NB4 (cell line): Measurements from ENCODE around the gene TRAM2.

ENCODE experiments used
- DNase-seq: peaks from one replicate; pipeline ENCODE4 v3.0.0; 2010; ENCODE audit warnings: low read depth
- H3K4me3 ChIP-seq: one replicate; pipeline ENCODE4 v1.5.1; 2011; ENCODE audit warnings: mild to moderate bottlenecking, low read depth, low read length, moderate library complexity
- MYC ChIP-seq: IDR thresholded peaks from 2 replicates; pipeline ENCODE4 v1.6.1; 2011; ENCODE audit warnings: low read depth, low read length
- POLR2A ChIP-seq: IDR thresholded peaks from 2 replicates; pipeline ENCODE4 v1.6.1; 2011; ENCODE audit warnings: mild to moderate bottlenecking; ENCODE audit not compliant: insufficient read length; ENCODE audit errors: extremely low read depth
- TF ChIP-seq, protein P1 (sequence below): IDR thresholded peaks from one replicate; pipeline ENCODE4 v1.5.1; 2012; ENCODE audit warnings: low read depth, low read length
- TF ChIP-seq, protein P2 (sequence below): IDR thresholded peaks from 2 replicates; pipeline ENCODE4 v1.6.1; 2011; ENCODE audit warnings: low read depth, low read length

Gene TRAM2

DNA sequence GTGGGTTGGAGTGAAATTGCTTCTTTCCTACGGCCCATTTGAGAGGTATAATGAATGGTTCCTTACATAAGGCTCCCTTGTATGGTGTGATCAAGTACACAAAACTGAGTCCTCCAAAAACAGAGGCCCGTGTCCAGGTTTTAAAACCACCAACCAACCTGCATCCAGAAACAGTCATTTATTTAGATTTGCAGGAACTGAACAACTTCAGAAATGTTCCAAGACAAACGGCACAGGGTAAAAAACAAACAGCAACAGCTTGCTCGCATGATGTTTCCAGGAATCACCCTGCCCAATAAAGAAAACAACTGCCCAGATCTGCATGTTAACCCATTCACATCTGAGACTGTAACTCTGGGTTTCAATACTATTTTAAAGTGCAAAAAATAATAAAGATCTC, 40.2 kb upstream of the TRAM2 start:
- no peak for TF ChIP-seq MYC
- TF ChIP-seq, protein P1, sequence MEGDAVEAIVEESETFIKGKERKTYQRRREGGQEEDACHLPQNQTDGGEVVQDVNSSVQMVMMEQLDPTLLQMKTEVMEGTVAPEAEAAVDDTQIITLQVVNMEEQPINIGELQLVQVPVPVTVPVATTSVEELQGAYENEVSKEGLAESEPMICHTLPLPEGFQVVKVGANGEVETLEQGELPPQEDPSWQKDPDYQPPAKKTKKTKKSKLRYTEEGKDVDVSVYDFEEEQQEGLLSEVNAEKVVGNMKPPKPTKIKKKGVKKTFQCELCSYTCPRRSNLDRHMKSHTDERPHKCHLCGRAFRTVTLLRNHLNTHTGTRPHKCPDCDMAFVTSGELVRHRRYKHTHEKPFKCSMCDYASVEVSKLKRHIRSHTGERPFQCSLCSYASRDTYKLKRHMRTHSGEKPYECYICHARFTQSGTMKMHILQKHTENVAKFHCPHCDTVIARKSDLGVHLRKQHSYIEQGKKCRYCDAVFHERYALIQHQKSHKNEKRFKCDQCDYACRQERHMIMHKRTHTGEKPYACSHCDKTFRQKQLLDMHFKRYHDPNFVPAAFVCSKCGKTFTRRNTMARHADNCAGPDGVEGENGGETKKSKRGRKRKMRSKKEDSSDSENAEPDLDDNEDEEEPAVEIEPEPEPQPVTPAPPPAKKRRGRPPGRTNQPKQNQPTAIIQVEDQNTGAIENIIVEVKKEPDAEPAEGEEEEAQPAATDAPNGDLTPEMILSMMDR: no peak
- no peak for TF ChIP-seq POLR2A
- TF ChIP-seq, protein P2, sequence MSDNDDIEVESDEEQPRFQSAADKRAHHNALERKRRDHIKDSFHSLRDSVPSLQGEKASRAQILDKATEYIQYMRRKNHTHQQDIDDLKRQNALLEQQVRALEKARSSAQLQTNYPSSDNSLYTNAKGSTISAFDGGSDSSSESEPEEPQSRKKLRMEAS: no peak
- DNase-seq: no peak
- H3K4me3 ChIP-seq: no peak overlapping the region

DNA sequence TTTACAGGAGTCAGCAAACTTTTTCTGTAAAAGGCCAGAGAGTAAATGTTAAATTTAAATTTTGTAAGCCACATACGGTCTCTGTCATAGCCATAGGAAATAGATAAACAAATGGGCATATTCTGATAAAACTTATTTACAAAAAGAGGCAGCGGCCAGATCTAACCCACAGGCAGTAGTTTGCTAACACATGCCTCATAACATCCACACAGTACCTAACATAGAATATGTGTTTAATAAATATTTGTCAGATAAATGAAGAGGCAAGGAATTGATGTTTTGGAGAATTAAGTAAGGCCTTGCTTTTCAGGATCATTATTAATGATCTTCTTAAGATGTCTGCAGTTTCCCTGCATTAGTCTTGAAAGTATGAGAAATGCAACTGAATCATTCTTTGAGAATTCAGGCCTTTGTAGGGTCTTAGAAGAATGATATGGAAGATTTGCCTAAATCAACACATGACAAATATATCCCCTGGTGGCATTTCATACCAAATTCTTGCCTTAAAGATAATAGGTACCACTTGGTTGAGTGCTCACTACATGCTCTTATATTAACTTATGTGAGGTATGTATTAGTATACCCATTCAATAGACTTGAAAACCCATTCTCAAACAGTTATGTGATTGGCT, 39.3 kb upstream of the TRAM2 start:
- DNase-seq: no peak
- TF ChIP-seq MYC (no peak), POLR2A (no peak)
- TF ChIP-seq, protein P1: no peak
- TF ChIP-seq, protein P2: no peak
- H3K4me3 ChIP-seq: no peak overlapping the region

DNA sequence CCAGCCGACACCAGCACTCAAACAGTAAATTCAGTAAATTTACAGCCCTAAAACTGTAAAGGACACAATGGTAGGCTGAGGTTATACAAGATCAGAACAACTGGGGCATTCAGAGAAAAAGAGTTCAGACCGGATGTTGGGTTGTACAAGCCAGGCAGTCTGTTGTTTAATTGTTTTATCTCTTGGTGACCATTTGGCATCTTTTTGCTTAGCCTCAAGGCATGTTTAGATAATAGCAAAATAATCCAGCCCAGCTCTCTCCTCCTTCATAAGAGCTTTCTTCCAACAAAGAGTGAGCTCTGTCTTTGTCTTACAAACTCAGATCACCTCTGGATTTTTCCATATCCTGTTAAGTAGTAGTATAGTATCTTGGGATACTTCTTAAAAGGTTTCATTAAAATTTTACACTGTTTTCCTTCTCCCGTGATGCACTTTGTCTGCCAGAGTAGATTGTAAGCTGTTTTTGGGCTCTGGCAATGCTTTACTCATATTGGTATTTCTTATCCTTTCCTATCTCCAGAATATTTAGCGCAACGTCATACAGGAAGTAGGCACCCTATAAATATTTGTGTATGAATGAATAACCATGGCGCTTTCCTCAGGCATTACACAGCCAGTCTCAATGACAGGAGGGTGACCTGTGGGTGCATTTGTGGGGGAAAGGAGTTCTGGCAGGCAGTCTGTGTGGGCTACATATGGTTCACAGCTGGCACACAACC, 35.6 kb upstream of the TRAM2 start:
- no peak for DNase-seq
- H3K4me3 ChIP-seq: no peak overlapping the region
- no peak for TF ChIP-seq POLR2A

DNA sequence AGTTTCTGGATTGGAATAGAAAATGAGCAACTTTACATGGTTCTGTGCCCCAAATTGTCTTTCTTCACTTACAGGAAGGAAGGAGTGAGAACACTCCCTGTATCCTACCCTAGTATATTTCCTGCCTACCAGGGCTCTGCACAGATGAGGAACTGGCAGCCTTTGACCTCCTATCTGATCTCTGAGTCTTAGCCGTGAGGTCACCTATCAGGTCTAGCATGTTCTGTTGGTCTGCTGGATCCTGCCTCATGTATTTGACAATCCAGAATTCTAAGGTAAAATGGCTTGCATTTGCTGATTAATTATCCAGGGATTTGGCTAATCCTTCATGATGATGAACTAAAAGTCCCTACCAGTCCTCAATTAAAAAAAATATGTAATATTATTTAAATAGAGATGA, 35.0 kb upstream of the TRAM2 start:
- H3K4me3 ChIP-seq: no peak overlapping the region
- peak; percentile 46 for DNase-seq
- no peak for TF ChIP-seq MYC
- TF ChIP-seq, protein P1: no peak
- TF ChIP-seq, protein P2: no peak
- TF ChIP-seq POLR2A: no peak

DNA sequence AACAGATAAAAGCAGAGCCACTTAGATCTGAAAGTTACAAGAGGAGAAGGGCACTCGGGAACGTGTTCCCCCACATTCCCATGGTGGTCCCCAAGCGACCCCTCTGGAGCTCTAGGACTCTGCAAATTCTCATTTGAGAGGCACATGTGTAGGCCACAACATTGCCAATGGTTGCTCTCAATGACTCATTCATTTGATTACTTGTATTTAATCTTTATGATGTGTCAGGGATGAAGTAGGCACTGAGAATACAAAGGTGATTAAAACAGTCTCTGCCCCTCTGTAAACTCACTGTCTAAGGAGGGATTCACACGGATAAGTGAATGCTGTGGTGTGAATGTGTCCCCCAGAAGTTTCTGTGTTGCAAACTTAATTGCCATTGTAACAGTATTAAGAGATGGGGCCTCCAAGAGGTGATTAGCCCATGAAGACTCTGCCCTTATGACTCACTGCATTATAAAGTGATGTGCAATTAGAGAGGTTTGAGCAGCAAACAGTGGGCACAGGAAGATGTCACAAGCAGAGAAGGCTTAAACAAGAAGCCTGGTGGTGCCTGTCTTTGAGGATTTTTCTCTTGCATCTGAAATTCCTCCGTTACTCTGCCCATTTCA, 34.0 kb upstream of the TRAM2 start:
- no peak overlapping the region for H3K4me3 ChIP-seq
- TF ChIP-seq POLR2A (no peak), MYC (no peak)
- TF ChIP-seq, protein P1: no peak
- TF ChIP-seq, protein P2: no peak
- peak; percentile 46 for DNase-seq

DNA sequence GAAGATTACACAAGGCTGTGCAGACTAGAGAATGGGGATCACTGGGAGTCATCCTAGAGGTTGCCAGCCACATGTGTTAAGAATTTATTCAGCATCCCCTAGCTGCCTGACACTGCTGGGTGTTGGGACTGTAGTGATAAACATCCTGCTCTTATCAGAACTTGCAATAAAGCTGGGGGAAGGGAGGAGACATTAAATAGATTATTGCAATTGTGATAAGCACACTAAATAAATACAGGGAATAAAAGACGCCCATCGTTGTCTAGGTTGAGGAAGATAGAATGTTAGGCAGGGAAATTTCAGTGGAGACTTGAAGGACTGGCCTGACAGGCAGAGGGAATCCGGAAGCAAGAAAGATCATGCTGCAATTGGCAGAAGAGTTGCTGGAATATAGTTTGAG, 33.2 kb upstream of the TRAM2 start:
- no peak for DNase-seq
- TF ChIP-seq, protein P1: no peak
- TF ChIP-seq, protein P2: no peak
- TF ChIP-seq MYC (no peak), POLR2A (no peak)
- H3K4me3 ChIP-seq: no peak overlapping the region
